ENCODE measurements around the gene TMEM150C. TPM values are rescaled to one million over a fixed set of nuclear protein-coding genes. Genes with fewer than 3 reads are reported as not detected.

TMEM150C gene
- total and polyA plus RNA-seq, 2 of the 8 experiments (the other 6 are each of a cell fraction or from before 2014, with no cell fraction given): 1.5 to 1.7 TPM

- Histone ChIP-seq H4K91ac (replicated peaks; ENCODE audit: insufficient read length, low read length) (no peak overlapping the region), H2BK15ac (ENCODE audit: low read length) (no peak overlapping the region), H3K4ac (replicated peaks; ENCODE audit: insufficient read length, low read depth, low read length) (no peak overlapping the region), H3K18ac (ENCODE audit: extremely low read depth, low read length) (no peak overlapping the region), H2AFZ (ENCODE audit: low read length) (no peak overlapping the region), H3K27me3 (replicated peaks in 1 of 4; ENCODE audit: control insufficient read depth in 3 of 4, extremely low read depth in 1 of 4, insufficient read depth in 3 of 4, low read length in 3 of 4) (no peaks in the 10 kb centered on the region), H3K79me2 (ENCODE audit: control insufficient read depth in 1 of 2, insufficient read depth in 2 of 2, low read length in 2 of 2) (no peaks in the 10 kb centered on the region), H4K8ac (ENCODE audit: extremely low read depth, insufficient read depth, low read length) (no peak overlapping the region), H2BK20ac (ENCODE audit: low read length) (no peak overlapping the region), H3K23me2 (ENCODE audit: low read depth, low read length) (no peaks in the 10 kb centered on the region), H4K5ac (ENCODE audit: insufficient read length, low read depth, low read length) (no peak overlapping the region), H3K9me3 (ENCODE audit: insufficient read depth in 2 of 2, low read depth in 1 of 2, low read length in 1 of 2) (peaks cover 0 to 3% of the 10 kb centered on the region in 2 experiments; a peak in 1 of 4 replicates), H2AK5ac (ENCODE audit: low read depth, low read length) (no peak overlapping the region), H3K56ac (replicated peaks; ENCODE audit: insufficient read length, low read depth, low read length) (no peak overlapping the region), H3K9ac (replicated peaks in 1 of 4; ENCODE audit: extremely low read depth in 1 of 4, low read depth in 3 of 4, low read length in 3 of 4) (no peak overlapping the region), H4K20me1 (replicated peaks in 1 of 2; ENCODE audit: control insufficient read depth in 1 of 2, insufficient read depth in 2 of 2, low read length in 2 of 2) (no peaks in the 10 kb centered on the region), H2BK12ac (ENCODE audit: low read depth, low read length) (no peak overlapping the region), H3K4me2 (ENCODE audit: insufficient read depth in 1 of 2, low read depth in 2 of 2, low read length in 2 of 2) (no peak overlapping the region), H3K14ac (ENCODE audit: insufficient read length) (no peak overlapping the region), H3K27ac (ENCODE audit: low read depth, low read length) (no peak overlapping the region), H3K4me1 (replicated peaks in 1 of 4; ENCODE audit: control insufficient read depth in 3 of 4, insufficient read depth in 4 of 4, low read length in 3 of 4) (no peaks in the 10 kb centered on the region), H3K23ac (ENCODE audit: insufficient read length) (no peak overlapping the region), H3K36me3 (ENCODE audit: control insufficient read depth in 2 of 4, insufficient read depth in 4 of 4, low read length in 3 of 4) (no peaks in the 10 kb centered on the region), H2BK120ac (replicated peaks; ENCODE audit: low read depth, low read length) (no peak overlapping the region), H2BK5ac (ENCODE audit: low read depth, low read length) (no peak overlapping the region), H3K79me1 (ENCODE audit: low read depth, low read length) (no peaks in the 10 kb centered on the region), H3K4me3 (ENCODE audit: extremely low read depth in 1 of 4, insufficient read depth in 2 of 4, low read depth in 3 of 4, low read length in 4 of 4) (no peak overlapping the region)
- ChIA-PET POLR2A (ENCODE audit: partially characterized antibody) (interaction anchor here (1.0 to 1.4 kb wide), 3 partner anchors 9 to 50 kb away, joined by 3 to 5 read pairs (median 3); no protein-coding TSS in a partner anchor), CTCF (ENCODE audit: partially characterized antibody) (interaction anchor here (0.9 to 1.4 kb wide), 5 partner anchors 9 to 318 kb away, joined by 3 to 4 read pairs (median 4); partner anchors contain the start of gene SCD5)
- FAIRE-seq (no peak), DNase-seq (ENCODE audit: low read depth in 1 of 2, low spot score in 2 of 2) (no peak)
- WGBS, 2 experiments (ENCODE audit: extremely low coverage in 1 of 2, insufficient coverage in 1 of 2, insufficient read length in 1 of 2, insufficient replicate concordance in 2 of 2, low coverage in 1 of 2, low lambda C conversion rate in 2 of 2, missing lambda C conversion rate in 1 of 2): 96% methylated on average over 14 of the region's 14 CpGs; no CpG with 5 or more reads in 1 of the 2 experiments
- no peak for TF ChIP-seq RAD21 (IDR thresholded peaks at IDR 0.05 in 1 of 2, conservative IDR thresholded peaks at IDR 0.05 in 1 of 2; ENCODE audit: low read depth in 2 of 2, low read length in 2 of 2)
- TF ChIP-seq USF2 (IDR thresholded peaks at IDR 0.05; ENCODE audit: low read length): no peak
- TF ChIP-seq POLR2AphosphoS5 (IDR thresholded peaks at IDR 0.05; ENCODE audit: low read depth, low read length): no peak
- no peak for TF ChIP-seq TAF1 (IDR thresholded peaks at IDR 0.05; ENCODE audit: low read depth, low read length)
- TF ChIP-seq CBX5 (IDR thresholded peaks at IDR 0.05; ENCODE audit: low read depth, low read length): no peak
- TF ChIP-seq BCL11A (IDR thresholded peaks at IDR 0.05; ENCODE audit: low read depth in 2 of 2, low read length in 2 of 2): no peak
- no peak for TF ChIP-seq EZH2 (IDR thresholded peaks at IDR 0.05; ENCODE audit: low read depth, low read length, severe bottlenecking)
- TF ChIP-seq EP300 (IDR thresholded peaks at IDR 0.05; ENCODE audit: borderline replicate concordance in 1 of 2, low read depth in 2 of 2, low read length in 2 of 2): no peak
- TF ChIP-seq CHD1 (IDR thresholded peaks at IDR 0.05; ENCODE audit: low read depth, low read length): no peak
- TF ChIP-seq HDAC6 (IDR thresholded peaks at IDR 0.05; ENCODE audit: low read depth, low read length): no peak
- no peak for TF ChIP-seq RXRA (IDR thresholded peaks at IDR 0.05; ENCODE audit: insufficient read depth, low read depth, low read length)
- TF ChIP-seq MAX (IDR thresholded peaks at IDR 0.05): no peak
- no peak for TF ChIP-seq ASH2L (IDR thresholded peaks at IDR 0.05; ENCODE audit: low read length)
These were observed 82.2 kb downstream of the TMEM150C start for GRCh38 chr4:82479562-82479961.

Data from H1 (cell line).